SK-N-SH treated with all-trans-retinoic acid at 6 μM for 48 hours (cell line): Measurements from ENCODE around the gene GREB1.

ENCODE experiments used
- ATAC-seq: fragments of 200-7000 bp; cut with Tn5 transposase; 3 replicates; pipeline ENCODE4 v1.9.1; 2020; ENCODE audit warnings: mild to moderate bottlenecking, moderate library complexity
- ARNTL ChIP-seq: fragments of 450-650 bp; formaldehyde crosslinking; IDR thresholded peaks from 2 replicates; pipeline ENCODE4 v1.5.0; 2020; ENCODE audit warnings: low read depth, mild to moderate bottlenecking, moderate library complexity, borderline replicate concordance
- BACH2 ChIP-seq: fragments of 250-450 bp; sonication (Bioruptor Pico); IDR thresholded peaks from 2 replicates; pipeline ENCODE4 v1.9.0; 2021; ENCODE audit warnings: mild to moderate bottlenecking, borderline replicate concordance
- ESRRG ChIP-seq: fragments of 250-450 bp; sonication (Bioruptor Pico); IDR thresholded peaks from 2 replicates; pipeline ENCODE4 v1.6.1; 2021; ENCODE audit warnings: mild to moderate bottlenecking
- GLIS3 ChIP-seq: fragments of 250-450 bp; sonication (Bioruptor Pico); IDR thresholded peaks from 2 replicates; pipeline ENCODE4 v1.5.0; 2020; ENCODE audit warnings: mild to moderate bottlenecking, moderate library complexity
- OSR1 ChIP-seq: fragments of 250-450 bp; sonication (Bioruptor Pico); IDR thresholded peaks from 2 replicates; pipeline ENCODE4 v1.8.0; 2022; ENCODE audit warnings: moderate library complexity, mild to moderate bottlenecking, inconsistent platforms
- PPARA ChIP-seq: fragments of 250-450 bp; sonication (Bioruptor Pico); IDR thresholded peaks from 2 replicates; pipeline ENCODE4 v1.5.0; 2020; ENCODE audit warnings: mild to moderate bottlenecking, borderline replicate concordance
- RARB ChIP-seq: fragments of 250-450 bp; sonication (Bioruptor Pico); IDR thresholded peaks from 2 replicates; pipeline ENCODE4 v1.8.0; 2021; ENCODE audit warnings: mild to moderate bottlenecking, moderate library complexity
- SNAI2 ChIP-seq: fragments of 250-450 bp; sonication (Bioruptor Pico); IDR thresholded peaks from 2 replicates; pipeline ENCODE4 v1.5.0; 2020; ENCODE audit warnings: mild to moderate bottlenecking, moderate library complexity
- TCF4 ChIP-seq: fragments of 250-450 bp; sonication (Bioruptor Pico); IDR thresholded peaks from 2 replicates; pipeline ENCODE4 v1.8.0; 2021; ENCODE audit warnings: mild to moderate bottlenecking, moderate library complexity, borderline replicate concordance
- TOX ChIP-seq: fragments of 250-450 bp; sonication (Bioruptor Pico); IDR thresholded peaks from 2 replicates; pipeline ENCODE4 v1.8.0; 2021; ENCODE audit warnings: mild to moderate bottlenecking, moderate library complexity, borderline replicate concordance
- ZC3H10 ChIP-seq: fragments of 250-450 bp; sonication (Bioruptor Pico); IDR thresholded peaks from 2 replicates; pipeline ENCODE4 v1.5.1; 2021; ENCODE audit warnings: mild to moderate bottlenecking, moderate library complexity
- ZFP3 ChIP-seq: fragments of 250-450 bp; sonication (Bioruptor Pico); IDR thresholded peaks from 2 replicates; pipeline ENCODE4 v1.5.0; 2020; ENCODE audit warnings: mild to moderate bottlenecking, moderate library complexity
- ZFP30 ChIP-seq: fragments of 450-650 bp; formaldehyde crosslinking; IDR thresholded peaks from 2 replicates; pipeline ENCODE4 v1.5.0; 2022; ENCODE audit warnings: mild to moderate bottlenecking, moderate library complexity
- ZNF565 ChIP-seq: fragments of 450-650 bp; formaldehyde crosslinking; conservative IDR thresholded peaks from 2 replicates; pipeline ENCODE4 v1.5.0; 2020; ENCODE audit warnings: low read depth, mild to moderate bottlenecking, moderate library complexity
- ZNF8 ChIP-seq: fragments of 450-650 bp; formaldehyde crosslinking; IDR thresholded peaks from 2 replicates; pipeline ENCODE4 v1.5.0; 2020; ENCODE audit warnings: mild to moderate bottlenecking, moderate library complexity
- TF ChIP-seq, protein P1 (sequence below): fragments of 250-450 bp; sonication (Bioruptor Pico); IDR thresholded peaks from 2 replicates; pipeline ENCODE4 v1.8.0; 2020; ENCODE audit warnings: mild to moderate bottlenecking, moderate library complexity, borderline replicate concordance
- TF ChIP-seq, protein P2 (sequence below): fragments of 250-450 bp; sonication (Bioruptor Pico); IDR thresholded peaks from 2 replicates; pipeline ENCODE4 v1.5.0; 2020; ENCODE audit warnings: mild to moderate bottlenecking, moderate library complexity
- TF ChIP-seq, protein P3 (sequence below): fragments of 250-450 bp; sonication (Bioruptor Pico); IDR thresholded peaks from 2 replicates; pipeline ENCODE4 v1.5.1; 2020; ENCODE audit warnings: low read depth, mild to moderate bottlenecking, moderate library complexity

The GREB1 gene

DNA sequence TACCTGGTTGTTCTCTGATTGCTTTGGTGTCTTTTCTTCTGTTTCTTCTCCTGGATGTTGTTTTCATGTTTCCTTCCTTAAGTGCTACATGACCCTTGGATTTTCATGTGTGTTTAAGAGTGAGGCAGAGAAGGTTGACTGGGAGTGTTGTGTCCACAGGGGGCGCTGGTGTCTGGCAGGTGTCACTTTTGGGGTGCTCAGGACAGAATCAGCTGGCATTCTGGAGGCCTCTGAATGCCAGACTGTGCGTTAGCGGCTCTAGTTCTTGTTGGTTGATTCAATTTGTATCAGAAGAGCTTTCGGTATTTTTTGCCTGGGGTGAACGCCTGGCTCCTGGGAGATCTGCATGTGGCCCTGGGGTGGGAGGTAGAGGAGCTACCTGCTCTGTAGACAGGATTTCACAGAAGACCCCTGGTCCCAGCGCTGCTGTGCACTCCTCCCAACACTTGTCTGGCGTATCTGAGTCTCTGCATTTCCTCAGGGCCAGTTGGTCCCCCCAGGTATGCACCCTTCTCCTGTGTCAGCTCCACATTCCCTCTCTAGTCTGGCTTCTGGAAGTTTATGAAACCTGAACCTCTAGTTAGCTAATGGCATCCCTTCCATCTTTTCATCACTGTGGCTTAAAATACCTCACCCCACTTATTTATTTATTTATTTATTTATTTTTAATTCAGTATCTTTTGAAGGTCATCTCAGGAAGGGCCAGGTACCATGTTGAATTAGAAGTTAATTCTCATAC, 1.1 kb downstream of the GREB1 start (continued):
- TF ChIP-seq, protein P1, sequence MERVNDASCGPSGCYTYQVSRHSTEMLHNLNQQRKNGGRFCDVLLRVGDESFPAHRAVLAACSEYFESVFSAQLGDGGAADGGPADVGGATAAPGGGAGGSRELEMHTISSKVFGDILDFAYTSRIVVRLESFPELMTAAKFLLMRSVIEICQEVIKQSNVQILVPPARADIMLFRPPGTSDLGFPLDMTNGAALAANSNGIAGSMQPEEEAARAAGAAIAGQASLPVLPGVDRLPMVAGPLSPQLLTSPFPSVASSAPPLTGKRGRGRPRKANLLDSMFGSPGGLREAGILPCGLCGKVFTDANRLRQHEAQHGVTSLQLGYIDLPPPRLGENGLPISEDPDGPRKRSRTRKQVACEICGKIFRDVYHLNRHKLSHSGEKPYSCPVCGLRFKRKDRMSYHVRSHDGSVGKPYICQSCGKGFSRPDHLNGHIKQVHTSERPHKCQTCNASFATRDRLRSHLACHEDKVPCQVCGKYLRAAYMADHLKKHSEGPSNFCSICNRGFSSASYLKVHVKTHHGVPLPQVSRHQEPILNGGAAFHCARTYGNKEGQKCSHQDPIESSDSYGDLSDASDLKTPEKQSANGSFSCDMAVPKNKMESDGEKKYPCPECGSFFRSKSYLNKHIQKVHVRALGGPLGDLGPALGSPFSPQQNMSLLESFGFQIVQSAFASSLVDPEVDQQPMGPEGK, result no peak
- TF ChIP-seq, all 23 proteins: peak for 0

DNA sequence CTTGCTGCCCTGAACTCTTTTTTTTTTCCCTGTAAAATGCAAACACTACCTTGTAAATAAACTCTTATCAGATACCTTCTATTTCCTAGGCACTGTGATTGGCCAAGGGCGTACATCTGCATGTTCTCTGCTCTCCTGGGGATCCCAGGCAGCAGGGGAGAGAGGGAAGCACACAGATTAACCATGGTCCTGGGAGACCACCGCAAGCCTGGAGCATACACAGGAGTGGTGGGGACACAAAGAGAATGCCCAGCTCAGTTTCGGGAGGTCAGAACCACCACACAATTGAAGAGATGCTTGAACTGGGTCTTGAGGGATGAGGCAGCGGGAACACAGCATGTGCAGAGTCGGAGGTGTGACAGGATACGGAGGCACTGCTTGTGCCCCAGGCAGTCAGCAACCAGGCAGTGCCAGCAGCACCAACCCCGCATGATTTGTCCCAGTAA, 2.1 kb downstream of the GREB1 start:
- TF ChIP-seq PPARA (CRISPR knock-in tag), result no peak
- TF ChIP-seq, protein P1, result no peak
- TF ChIP-seq ZNF565, result no peak
- TF ChIP-seq RARB (CRISPR knock-in tag), result no peak
- TF ChIP-seq ARNTL (CRISPR knock-in tag), result no peak
- no peak for TF ChIP-seq GLIS3
- TF ChIP-seq BACH2 (CRISPR knock-in tag), result no peak
- TF ChIP-seq, protein P2, sequence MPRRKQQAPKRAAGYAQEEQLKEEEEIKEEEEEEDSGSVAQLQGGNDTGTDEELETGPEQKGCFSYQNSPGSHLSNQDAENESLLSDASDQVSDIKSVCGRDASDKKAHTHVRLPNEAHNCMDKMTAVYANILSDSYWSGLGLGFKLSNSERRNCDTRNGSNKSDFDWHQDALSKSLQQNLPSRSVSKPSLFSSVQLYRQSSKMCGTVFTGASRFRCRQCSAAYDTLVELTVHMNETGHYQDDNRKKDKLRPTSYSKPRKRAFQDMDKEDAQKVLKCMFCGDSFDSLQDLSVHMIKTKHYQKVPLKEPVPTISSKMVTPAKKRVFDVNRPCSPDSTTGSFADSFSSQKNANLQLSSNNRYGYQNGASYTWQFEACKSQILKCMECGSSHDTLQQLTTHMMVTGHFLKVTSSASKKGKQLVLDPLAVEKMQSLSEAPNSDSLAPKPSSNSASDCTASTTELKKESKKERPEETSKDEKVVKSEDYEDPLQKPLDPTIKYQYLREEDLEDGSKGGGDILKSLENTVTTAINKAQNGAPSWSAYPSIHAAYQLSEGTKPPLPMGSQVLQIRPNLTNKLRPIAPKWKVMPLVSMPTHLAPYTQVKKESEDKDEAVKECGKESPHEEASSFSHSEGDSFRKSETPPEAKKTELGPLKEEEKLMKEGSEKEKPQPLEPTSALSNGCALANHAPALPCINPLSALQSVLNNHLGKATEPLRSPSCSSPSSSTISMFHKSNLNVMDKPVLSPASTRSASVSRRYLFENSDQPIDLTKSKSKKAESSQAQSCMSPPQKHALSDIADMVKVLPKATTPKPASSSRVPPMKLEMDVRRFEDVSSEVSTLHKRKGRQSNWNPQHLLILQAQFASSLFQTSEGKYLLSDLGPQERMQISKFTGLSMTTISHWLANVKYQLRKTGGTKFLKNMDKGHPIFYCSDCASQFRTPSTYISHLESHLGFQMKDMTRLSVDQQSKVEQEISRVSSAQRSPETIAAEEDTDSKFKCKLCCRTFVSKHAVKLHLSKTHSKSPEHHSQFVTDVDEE (CRISPR knock-in tag), result no peak
- ATAC-seq, result no peak; the same call in 2 of the 3 replicates

DNA sequence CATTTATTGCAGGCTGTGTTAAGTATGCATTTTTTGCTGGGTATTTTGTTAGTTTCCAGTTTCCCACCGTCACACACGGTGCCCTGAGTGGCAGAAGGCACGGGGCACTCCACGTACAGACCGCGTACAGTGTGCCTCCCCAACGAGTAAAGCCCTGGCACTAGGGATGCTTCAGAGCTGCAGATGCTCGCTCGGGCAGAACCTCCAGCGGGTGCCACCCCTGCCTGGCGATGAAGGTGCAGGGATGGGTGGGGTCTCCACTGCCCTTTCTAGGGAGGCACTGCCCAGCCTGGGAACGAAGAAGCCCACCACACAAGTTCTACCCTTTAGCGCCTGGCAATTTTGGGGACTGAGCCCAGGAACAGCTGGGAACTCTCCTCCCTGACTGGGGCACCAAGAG, 4.1 kb downstream of the GREB1 start:
- TF ChIP-seq RARB (CRISPR knock-in tag) (no peak), ZC3H10 (CRISPR knock-in tag) (no peak), GLIS3 (no peak), BACH2 (CRISPR knock-in tag) (no peak), SNAI2 (no peak), TCF4 (no peak), TOX (CRISPR knock-in tag) (no peak), ZFP3 (no peak)
- no peak for ATAC-seq

DNA sequence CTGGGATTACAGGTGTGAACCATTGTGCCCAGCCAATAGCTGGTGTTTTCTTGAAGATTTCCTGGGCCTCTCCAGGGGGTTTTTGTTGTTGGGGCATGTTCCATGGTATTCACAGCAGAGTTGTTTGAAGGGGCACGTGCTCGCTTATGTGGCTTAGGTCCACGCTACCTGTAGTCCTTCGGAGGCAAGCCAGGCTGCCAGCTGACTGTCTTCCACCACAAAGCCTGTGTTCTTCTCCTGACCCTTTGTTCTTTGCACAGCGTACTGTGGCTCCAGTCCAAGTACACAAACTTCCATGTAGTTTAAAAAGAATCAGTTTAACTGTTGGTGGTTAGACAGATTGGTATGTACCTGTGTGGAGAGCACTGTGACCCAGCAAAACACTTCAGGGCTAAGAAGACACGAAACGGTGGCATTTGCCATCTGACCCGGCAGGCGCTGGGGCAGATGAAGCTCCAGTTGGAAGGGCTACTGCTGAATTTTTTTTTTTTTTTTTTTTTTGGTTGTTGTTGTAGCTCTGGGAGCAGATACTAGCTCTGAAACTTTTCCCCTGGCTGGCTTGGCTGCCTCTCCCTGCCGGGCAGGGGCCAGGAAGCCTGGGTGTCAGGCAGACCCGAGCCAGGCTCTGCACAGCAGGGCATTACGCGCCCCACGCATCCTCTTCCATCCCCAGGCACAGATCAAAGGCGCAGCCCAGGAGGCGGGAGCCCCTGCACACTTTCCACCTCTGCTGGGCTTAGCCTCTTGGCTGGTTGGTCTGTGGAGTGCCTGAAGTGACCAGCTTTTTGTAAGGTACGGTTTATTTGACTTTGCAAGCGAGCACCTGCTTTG, 5.7 kb downstream of the GREB1 start:
- TF ChIP-seq ZFP30 (CRISPR knock-in tag) (no peak), ZC3H10 (CRISPR knock-in tag) (no peak), ZNF8 (CRISPR knock-in tag) (no peak), PPARA (CRISPR knock-in tag) (no peak), ESRRG (CRISPR knock-in tag) (no peak), OSR1 (no peak), ZFP3 (no peak), SNAI2 (no peak), ARNTL (CRISPR knock-in tag) (no peak), RARB (CRISPR knock-in tag) (no peak)
- TF ChIP-seq, protein P3, sequence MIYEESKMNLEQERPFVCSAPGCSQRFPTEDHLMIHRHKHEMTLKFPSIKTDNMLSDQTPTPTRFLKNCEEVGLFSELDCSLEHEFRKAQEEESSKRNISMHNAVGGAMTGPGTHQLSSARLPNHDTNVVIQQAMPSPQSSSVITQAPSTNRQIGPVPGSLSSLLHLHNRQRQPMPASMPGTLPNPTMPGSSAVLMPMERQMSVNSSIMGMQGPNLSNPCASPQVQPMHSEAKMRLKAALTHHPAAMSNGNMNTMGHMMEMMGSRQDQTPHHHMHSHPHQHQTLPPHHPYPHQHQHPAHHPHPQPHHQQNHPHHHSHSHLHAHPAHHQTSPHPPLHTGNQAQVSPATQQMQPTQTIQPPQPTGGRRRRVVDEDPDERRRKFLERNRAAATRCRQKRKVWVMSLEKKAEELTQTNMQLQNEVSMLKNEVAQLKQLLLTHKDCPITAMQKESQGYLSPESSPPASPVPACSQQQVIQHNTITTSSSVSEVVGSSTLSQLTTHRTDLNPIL (CRISPR knock-in tag), result no peak
- TF ChIP-seq, protein P2 (CRISPR knock-in tag), result no peak

More for the DNA sequence above, 5.7 kb downstream of the GREB1 start:
- ATAC-seq, result 0 out of 3 replicates have a peak, but pooled peaks have one; percentile 40
